HG03521 (cell line): ENCODE data around the gene ANKRD13B.
"Not testable (repeated sequence)": the region's sequence is repeated elsewhere in the genome, so short reads cannot be mapped to it uniquely, and the experiment has no call there.

Source experiments
- ATAC-seq: cut with Tn5 transposase; IDR thresholded peaks from one replicate; pipeline ENCODE4 v1.9.1; 2021; ENCODE audit warnings: mild to moderate bottlenecking, moderate library complexity; ENCODE audit not compliant: unreplicated experiment

Gene ANKRD13B

GRCh38 chr17:29640981-29641642, 48.2 kb downstream of the ANKRD13B start:
- no peak for ATAC-seq

- no peak for ATAC-seq
Observed at GRCh38 chr17:29642171-29642611, 49.3 kb downstream of the ANKRD13B start.

GRCh38 chr17:29643817-29644160, 50.9 kb downstream of the ANKRD13B start:
- no peak for ATAC-seq

- ATAC-seq, result no peak
Observed at GRCh38 chr17:29645515-29646051, 52.7 kb downstream of the ANKRD13B start.

- ATAC-seq, result no peak
Observed at GRCh38 chr17:29648005-29648404, 55.1 kb downstream of the ANKRD13B start.

GRCh38 chr17:29649359-29649758, 56.4 kb downstream of the ANKRD13B start:
- ATAC-seq, result no peak

GRCh38 chr17:29650396-29650795, 57.5 kb downstream of the ANKRD13B start:
- no peak for ATAC-seq

GRCh38 chr17:29651913-29652312, 59.0 kb downstream of the ANKRD13B start:
- not testable (repeated sequence) for ATAC-seq

GRCh38 chr17:29652976-29653375, 60.0 kb downstream of the ANKRD13B start:
- ATAC-seq, result no peak

GRCh38 chr17:29653995-29654714, 61.2 kb downstream of the ANKRD13B start:
- ATAC-seq, result no peak

- no peak for ATAC-seq
Observed at GRCh38 chr17:29655323-29655722, 62.4 kb downstream of the ANKRD13B start.

- ATAC-seq, result no peak
Observed at GRCh38 chr17:29659155-29659554, 66.2 kb downstream of the ANKRD13B start.

GRCh38 chr17:29661213-29661612, 68.3 kb downstream of the ANKRD13B start:
- ATAC-seq, result no peak

GRCh38 chr17:29663155-29663554, 70.2 kb downstream of the ANKRD13B start:
- ATAC-seq, result no peak
